B cell (primary cell): ENCODE measurements around the gene BPIFB3. TPM values are rescaled to one million over a fixed set of nuclear protein-coding genes. Genes with fewer than 3 reads are reported as not detected.

Experiments
- ATAC-seq: fragments of 200-7000 bp; cut with Tn5 transposase; one replicate; pipeline ENCODE4 v1.10.0; 2021; ENCODE audit warnings: low read depth, mild to moderate bottlenecking, moderate number of reproducible peaks, moderate library complexity
- CTCF ChIA-PET: fragments of 350-600 bp; sonication (Branson Sonifier 250); formaldehyde crosslinking; loops from one replicate; lab custom pipeline; 2021; ENCODE audit warnings: antibody characterized with exemption, inconsistent platforms; lab: Charles Lee
- POLR2A ChIA-PET: fragments of 350-600 bp; sonication (Branson Sonifier 250); formaldehyde crosslinking; loops from one replicate; lab custom pipeline; 2021; ENCODE audit warnings: antibody characterized with exemption; lab: Charles Lee
- DNase-seq: peaks from one replicate; pipeline ENCODE4 v3.0.0; 2013
- H2AFZ ChIP-seq: 2 replicates; pipeline ENCODE4 v1.6.1; 2012; ENCODE audit warnings: mild to moderate bottlenecking, low read depth, low read length; ENCODE audit not compliant: insufficient read depth, poor library complexity, severe bottlenecking
- H3K27ac ChIP-seq, 2 donors: 1 replicate in 1 of 2; 2 replicates in 1 of 2; pipeline ENCODE4 v1.5.1; 2012 to 2013; ENCODE audit warnings: low read length in 2 of 2, mild to moderate bottlenecking in 2 of 2, moderate library complexity in 1 of 2
- H3K27me3 ChIP-seq, 4 experiments: fragments of 200-600 bp in 1 of 4; sonication (generic) in 1 of 4; replicated peaks in 1 of 4; 1 replicate in 2 of 4; 2 replicates in 2 of 4; pipeline versions ENCODE4 v1.6.1 to v1.7.0; 2013 to 2016; ENCODE audit warnings: low read length in 3 of 4, mild to moderate bottlenecking in 2 of 4, mixed read lengths in 1 of 4, moderate library complexity in 1 of 4; ENCODE audit not compliant: insufficient read depth in 4 of 4, control insufficient read depth in 3 of 4; ENCODE audit errors: control extremely low read depth in 1 of 4
- H3K36me3 ChIP-seq, 2 experiments: replicated peaks in 1 of 2; 1 replicate in 1 of 2; 2 replicates in 1 of 2; pipeline versions ENCODE4 v1.6.1 to v1.7.1; 2013; ENCODE audit warnings: low read length in 1 of 2; ENCODE audit not compliant: insufficient read depth in 2 of 2, control insufficient read depth in 1 of 2; ENCODE audit errors: control extremely low read depth in 1 of 2, extremely low read depth in 1 of 2
- H3K4me1 ChIP-seq, 2 donors: fragments of 200-600 bp in 1 of 2; sonication (generic) in 1 of 2; 1 replicate in 1 of 2; 2 replicates in 1 of 2; pipeline versions ENCODE4 v1.5.1 to v1.6.1; 2013 to 2017; ENCODE audit warnings: low read length in 2 of 2; ENCODE audit not compliant: control insufficient read depth in 2 of 2, insufficient read depth in 2 of 2
- H3K4me2 ChIP-seq: replicated peaks from 2 replicates; pipeline ENCODE3; 2012; ENCODE audit warnings: mild to moderate bottlenecking, low read depth, low read length; ENCODE audit not compliant: poor library complexity, severe bottlenecking
- H3K4me3 ChIP-seq, 5 experiments: fragments of 200-600 bp in 1 of 5; sonication (generic) in 1 of 5; 1 replicate in 3 of 5; 2 replicates in 2 of 5; pipeline versions ENCODE4 v1.5.1 to v1.7.0; 2011 to 2016; ENCODE audit warnings: low read length in 4 of 5, mild to moderate bottlenecking in 4 of 5, low read depth in 2 of 5, control low read depth in 1 of 5, moderate library complexity in 1 of 5; ENCODE audit not compliant: insufficient read depth in 1 of 5; ENCODE audit errors: control extremely low read depth in 1 of 5, extremely low read depth in 1 of 5
- H3K79me2 ChIP-seq: fragments of 200-600 bp; sonication (generic); one replicate; pipeline ENCODE4 v1.6.0; 2016; ENCODE audit warnings: low read length; ENCODE audit not compliant: control insufficient read depth, insufficient read depth
- H3K9ac ChIP-seq: fragments of 200-600 bp; sonication (generic); 2 replicates; pipeline ENCODE4 v1.6.1; 2017; ENCODE audit warnings: mild to moderate bottlenecking, low read length, moderate library complexity
- H3K9me3 ChIP-seq, 3 donors: one replicate each; pipeline versions ENCODE4 v1.6.1 to v1.7.1; 2013; ENCODE audit warnings: low read length in 2 of 3; ENCODE audit not compliant: control insufficient read depth in 2 of 3, insufficient read depth in 1 of 3; ENCODE audit errors: control extremely low read depth in 1 of 3
- H4K20me1 ChIP-seq: 2 replicates; pipeline ENCODE4 v1.6.0; 2012; ENCODE audit warnings: mild to moderate bottlenecking, low read length; ENCODE audit not compliant: insufficient read depth, control insufficient read depth, poor library complexity, severe bottlenecking
- H3K27ac Mint-ChIP-seq: one replicate; pipeline ENCODE4 v1.8.0; 2021; ENCODE audit warnings: mixed read lengths
- H3K27me3 Mint-ChIP-seq: one replicate; pipeline ENCODE4 v1.8.0; 2021; ENCODE audit warnings: mixed read lengths
- H3K4me1 Mint-ChIP-seq: one replicate; pipeline ENCODE4 v1.8.0; 2021; ENCODE audit warnings: mixed read lengths
- H3K4me3 Mint-ChIP-seq: one replicate; pipeline ENCODE4 v1.8.0; 2021; ENCODE audit warnings: mixed read lengths
- H3K9me3 Mint-ChIP-seq: one replicate; pipeline ENCODE4 v1.8.0; 2022; ENCODE audit warnings: mixed read lengths; ENCODE audit not compliant: insufficient read depth
- EZH2 ChIP-seq: IDR thresholded peaks from 2 replicates; pipeline ENCODE4 v1.6.1; 2012; ENCODE audit warnings: borderline replicate concordance, low read depth, mild to moderate bottlenecking, moderate library complexity, low read length; ENCODE audit not compliant: insufficient read depth, poor library complexity, severe bottlenecking
- WGBS: methylation state at CpG from one replicate; pipeline ENCODE4 v1.1.5; 2013; ENCODE audit warnings: missing lambda C conversion rate; ENCODE audit not compliant: insufficient coverage; 5-methylcytosine and 5-hydroxymethylcytosine counted together
- intact Hi-C: fragments of 100-400 bp; cut with micrococcal nuclease; formaldehyde crosslinking; loops from one replicate; pipeline ENCODE4 v1.10.0; 2022
- polyA plus RNA-seq: library from polyadenylated mRNA; depleted of rRNA; stranded (reverse); fragments of >200 nt; gene quantifications from 2 replicates; pipeline ENCODE4 v1.2.3, GENCODE V29; 2012
- total RNA-seq, 2 donors: library from RNA; stranded (reverse); fragments of 120-200 nt in 1 of 2; gene quantifications; 1 replicate in 1 of 2; 2 replicates in 1 of 2; pipeline versions ENCODE4 v1.2.3 to v1.2.4, GENCODE V29; 2013 to 2022
- TF ChIP-seq, protein P1 (sequence below): fragments of 200-600 bp; IDR thresholded peaks from one replicate; pipeline ENCODE4 v1.8.0; 2022; ENCODE audit warnings: antibody characterized with exemption, mild to moderate bottlenecking

BPIFB3 gene
- total and polyA plus RNA-seq, 2 donors (not counting 1 experiment from before 2014, with no cell fraction given), result not detected

DNA sequence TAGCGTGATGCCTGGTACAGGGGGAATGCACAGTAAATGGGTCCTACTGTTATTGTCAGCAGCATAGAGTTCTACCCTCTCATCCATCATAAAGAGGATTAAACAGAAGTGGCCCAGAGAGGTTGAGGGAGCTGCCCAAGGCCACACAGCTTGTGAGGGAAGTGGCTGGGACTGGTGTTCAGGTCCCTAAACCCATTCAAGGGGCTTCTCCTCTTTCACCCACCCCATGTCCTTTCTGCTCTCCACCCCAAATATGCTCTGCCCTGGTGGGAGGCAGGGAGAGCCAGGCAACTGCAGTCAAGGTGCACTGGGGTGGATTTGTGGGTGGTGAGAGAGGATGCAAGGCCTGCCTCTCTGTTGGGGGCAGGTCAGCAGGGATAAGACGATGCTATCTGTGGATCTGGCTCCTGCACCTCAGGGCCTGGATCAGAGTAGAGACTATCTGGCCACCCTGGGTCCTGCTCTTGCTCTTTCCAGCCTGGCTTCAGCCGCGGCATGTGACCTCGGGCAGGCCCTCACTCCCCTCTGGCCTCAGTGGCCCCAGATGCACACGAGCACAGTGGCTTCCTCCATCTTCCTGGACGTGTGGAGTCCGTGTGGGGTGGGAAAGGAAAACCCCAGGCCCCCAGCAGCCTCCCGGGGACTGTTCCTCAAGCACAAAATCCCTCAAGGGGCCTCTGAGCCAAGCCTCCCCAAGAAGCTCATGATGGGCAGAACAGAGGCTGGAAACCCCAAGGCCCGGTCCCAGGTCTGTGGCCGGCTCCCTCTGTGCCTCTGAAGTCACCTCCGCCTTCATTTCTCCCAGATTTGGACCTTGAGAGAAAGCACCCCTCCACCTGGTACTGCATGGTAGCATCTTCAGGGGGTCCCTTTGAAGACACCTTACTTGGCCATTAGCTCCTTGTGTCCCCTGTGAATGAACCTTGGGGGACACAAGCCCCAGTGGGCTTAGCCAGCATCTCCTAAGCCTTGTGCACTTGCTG is 25.6 kb upstream of the BPIFB3 start:
- Histone ChIP-seq H2AFZ (no peak overlapping the region), H3K79me2 (no peaks in the 10 kb centered on the region), H4K20me1 (no peaks in the 10 kb centered on the region), H3K4me3 (no peak overlapping the region), H3K27ac (no peak overlapping the region), H3K9ac (no peak overlapping the region), H3K4me1 (no peaks in the 10 kb centered on the region), H3K4me2 (no peak overlapping the region), H3K36me3 (no peaks in the 10 kb centered on the region), H3K27me3 (peaks cover 0 to 7% (median 0%) of the 10 kb centered on the region in 4 experiments), H3K9me3 (peaks cover 0 to 5% (median 0%) of the 10 kb centered on the region in 3 donors)
- H3K9me3 Mint-ChIP-seq, result peaks cover under 1% of the 10 kb centered on the region
- ChIA-PET CTCF (no interaction called here), POLR2A (no interaction called here)
- TF ChIP-seq, protein P1, sequence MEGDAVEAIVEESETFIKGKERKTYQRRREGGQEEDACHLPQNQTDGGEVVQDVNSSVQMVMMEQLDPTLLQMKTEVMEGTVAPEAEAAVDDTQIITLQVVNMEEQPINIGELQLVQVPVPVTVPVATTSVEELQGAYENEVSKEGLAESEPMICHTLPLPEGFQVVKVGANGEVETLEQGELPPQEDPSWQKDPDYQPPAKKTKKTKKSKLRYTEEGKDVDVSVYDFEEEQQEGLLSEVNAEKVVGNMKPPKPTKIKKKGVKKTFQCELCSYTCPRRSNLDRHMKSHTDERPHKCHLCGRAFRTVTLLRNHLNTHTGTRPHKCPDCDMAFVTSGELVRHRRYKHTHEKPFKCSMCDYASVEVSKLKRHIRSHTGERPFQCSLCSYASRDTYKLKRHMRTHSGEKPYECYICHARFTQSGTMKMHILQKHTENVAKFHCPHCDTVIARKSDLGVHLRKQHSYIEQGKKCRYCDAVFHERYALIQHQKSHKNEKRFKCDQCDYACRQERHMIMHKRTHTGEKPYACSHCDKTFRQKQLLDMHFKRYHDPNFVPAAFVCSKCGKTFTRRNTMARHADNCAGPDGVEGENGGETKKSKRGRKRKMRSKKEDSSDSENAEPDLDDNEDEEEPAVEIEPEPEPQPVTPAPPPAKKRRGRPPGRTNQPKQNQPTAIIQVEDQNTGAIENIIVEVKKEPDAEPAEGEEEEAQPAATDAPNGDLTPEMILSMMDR, result no peak
- no peak for TF ChIP-seq EZH2
- intact Hi-C loops, result no loop called here
- H3K27me3 Mint-ChIP-seq, result peaks cover 5% of the 10 kb centered on the region
- no peak overlapping the region for H3K27ac Mint-ChIP-seq
- WGBS, result 80% methylated on average over 7 of the region's 12 CpGs
- H3K4me1 Mint-ChIP-seq, result no peaks in the 10 kb centered on the region
- DNase-seq (no peak), ATAC-seq (no peak)
- H3K4me3 Mint-ChIP-seq, result no peak overlapping the region

DNA sequence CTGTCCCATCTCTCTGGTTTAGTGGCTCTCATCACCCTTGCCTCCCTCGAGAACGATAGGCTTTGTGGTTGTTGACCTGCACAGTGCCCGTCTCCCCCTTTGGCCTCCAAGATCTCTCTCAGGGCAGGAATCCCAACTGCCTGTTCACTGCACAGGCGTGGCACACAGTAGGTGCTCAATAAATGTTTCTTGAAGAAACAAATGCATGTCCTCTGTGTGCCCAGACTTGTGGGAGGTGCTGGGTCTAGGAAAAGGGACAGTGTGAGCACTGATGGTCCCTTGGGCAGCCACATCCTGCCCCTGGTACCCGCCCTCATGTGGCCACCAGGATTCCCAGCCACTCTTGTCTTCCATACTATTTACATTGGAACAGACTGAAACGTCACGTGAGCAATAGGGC is 24.8 kb upstream of the BPIFB3 start:
- Histone ChIP-seq H3K36me3 (no peaks in the 10 kb centered on the region), H3K79me2 (no peaks in the 10 kb centered on the region), H3K4me1 (no peaks in the 10 kb centered on the region), H3K27ac (no peak overlapping the region), H2AFZ (no peak overlapping the region), H3K27me3 (peaks cover 0 to 7% (median 0%) of the 10 kb centered on the region in 4 experiments), H3K9ac (no peak overlapping the region), H4K20me1 (no peaks in the 10 kb centered on the region), H3K4me2 (no peak overlapping the region), H3K9me3 (peaks cover 0 to 8% (median 4%) of the 10 kb centered on the region in 3 donors), H3K4me3 (no peak overlapping the region)
- Mint-ChIP-seq H3K27ac (no peak overlapping the region), H3K4me1 (no peaks in the 10 kb centered on the region), H3K27me3 (peaks cover 9% of the 10 kb centered on the region), H3K4me3 (no peak overlapping the region), H3K9me3 (peaks cover 4% of the 10 kb centered on the region)
- TF ChIP-seq, protein P1, result no peak
- TF ChIP-seq EZH2, result no peak
- POLR2A ChIA-PET, result no interaction called here
- WGBS, result 84% methylated on average over 7 of the region's 7 CpGs
- DNase-seq, result no peak
- CTCF ChIA-PET, result no interaction called here
- intact Hi-C loops, result no loop called here
- no peak for ATAC-seq
